T-helper 17 cell (primary cell): Measurements from ENCODE around the gene BMP8A. TPM values are rescaled to one million over a fixed set of nuclear protein-coding genes. Genes with fewer than 3 reads are reported as not detected.

Source experiments
- total RNA-seq, 4 donors: library from RNA in 2 of 4; stranded (reverse) in 2 of 4; gene quantifications; one replicate each; pipeline ENCODE4 v1.2.3 and lab custom pipeline; 2022 to 2026

BMP8A gene
- total RNA-seq, 2 donors from 2014 or later: 0.23 TPM; not detected in 1

Other genes with a start within 250 kb of the BMP8A start
- gene PABPC4, start 85.2 kb downstream of the BMP8A start, total RNA-seq: 100 to 1,000 TPM; 292 to 332 TPM
- gene HEYL, start 148.0 kb downstream of the BMP8A start, total RNA-seq: under 1 TPM; 0.10 TPM
- under 1 TPM; 0.31 to 0.70 TPM for gene NT5C1A, start 180.5 kb downstream of the BMP8A start, total RNA-seq
- 10 to 100 TPM; 23.4 to 30.3 TPM for gene HPCAL4, start 199.8 kb downstream of the BMP8A start, total RNA-seq
- 10 to 100 TPM; 44.8 to 57.5 TPM for gene PPIE, start 247.2 kb downstream of the BMP8A start, total RNA-seq